ENCODE measurements around the gene HACD2.

Gene HACD2, protein sequence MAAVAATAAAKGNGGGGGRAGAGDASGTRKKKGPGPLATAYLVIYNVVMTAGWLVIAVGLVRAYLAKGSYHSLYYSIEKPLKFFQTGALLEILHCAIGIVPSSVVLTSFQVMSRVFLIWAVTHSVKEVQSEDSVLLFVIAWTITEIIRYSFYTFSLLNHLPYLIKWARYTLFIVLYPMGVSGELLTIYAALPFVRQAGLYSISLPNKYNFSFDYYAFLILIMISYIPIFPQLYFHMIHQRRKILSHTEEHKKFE

GRCh38 chr3:123584988-123585937 lies at the start of gene HACD2:
TSS of gene HACD2 (minus strand) at chr3:123585053. CDS start at chr3:123585027, 26 bp downstream.
- DNase-seq (ENCODE audit: low read depth in 2 of 3, low spot score in 1 of 3): peak; percentile 91 to 96 (median 93)

GRCh38 chr3:123634149-123635051 lies 49.5 kb upstream of the HACD2 start:
- DNase-seq (ENCODE audit: low read depth in 2 of 3, low spot score in 1 of 3): no peak

DNA sequence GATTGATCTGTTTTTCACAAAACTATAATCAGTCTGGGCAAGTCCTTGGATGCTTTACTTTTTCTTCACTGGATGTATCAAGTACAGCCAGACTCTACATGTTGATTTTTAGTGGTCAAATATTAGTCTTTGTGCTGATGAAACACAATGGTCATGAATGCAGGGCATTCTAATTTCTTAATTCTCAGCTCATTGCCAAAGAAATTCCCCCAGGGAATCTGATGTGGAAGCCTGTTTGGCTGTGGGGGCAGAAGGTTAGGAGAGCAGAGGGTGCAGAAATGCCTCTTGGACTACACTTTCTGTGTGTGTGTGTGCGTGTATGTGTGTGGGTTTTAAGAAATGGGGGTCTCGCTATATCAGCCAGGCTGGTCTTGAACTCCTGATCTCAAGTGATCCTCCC lies 48.7 kb upstream of the HACD2 start:
- DNase-seq (ENCODE audit: low read depth in 2 of 3, low spot score in 1 of 3): no peak

DNA sequence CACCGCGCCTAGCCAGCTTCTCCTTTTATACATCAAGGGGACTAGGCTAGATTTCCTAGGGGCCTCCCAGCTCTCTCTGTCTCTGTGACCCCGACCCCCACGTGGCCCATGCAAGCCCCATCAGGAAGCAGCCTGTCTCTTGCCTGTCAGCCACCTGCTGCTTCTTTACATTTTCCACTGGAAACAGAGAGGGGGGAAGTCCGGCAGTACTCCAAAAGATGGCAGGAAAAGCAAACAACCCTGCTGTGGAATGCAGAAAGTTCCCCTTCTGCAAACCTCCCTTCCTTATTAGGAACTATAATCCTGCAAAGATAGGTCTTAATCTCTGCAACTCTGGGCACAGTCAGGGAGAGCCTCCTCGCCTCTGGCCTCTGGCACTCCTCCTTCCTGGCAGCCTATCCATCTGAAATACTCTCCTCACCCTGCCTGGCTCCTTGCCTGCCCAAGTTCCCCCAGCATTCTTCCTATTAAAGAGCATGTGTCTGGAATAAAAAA lies 47.4 kb upstream of the HACD2 start:
- DNase-seq (ENCODE audit: low read depth in 2 of 3, low spot score in 1 of 3): no peak

- no peak for DNase-seq (ENCODE audit: low read depth in 2 of 3, low spot score in 1 of 3)
These were observed 44.8 kb upstream of the HACD2 start for GRCh38 chr3:123629747-123630047.

GRCh38 chr3:123628996-123629746 lies 44.3 kb upstream of the HACD2 start:
- no peak for DNase-seq (ENCODE audit: low read depth in 2 of 3, low spot score in 1 of 3)

- no peak for DNase-seq (ENCODE audit: low read depth in 2 of 3, low spot score in 1 of 3)
These were observed 43.1 kb upstream of the HACD2 start for GRCh38 chr3:123627673-123628670.

- DNase-seq (ENCODE audit: low read depth in 2 of 3, low spot score in 1 of 3): no peak
These were observed 42.0 kb upstream of the HACD2 start for GRCh38 chr3:123626881-123627280.

DNA sequence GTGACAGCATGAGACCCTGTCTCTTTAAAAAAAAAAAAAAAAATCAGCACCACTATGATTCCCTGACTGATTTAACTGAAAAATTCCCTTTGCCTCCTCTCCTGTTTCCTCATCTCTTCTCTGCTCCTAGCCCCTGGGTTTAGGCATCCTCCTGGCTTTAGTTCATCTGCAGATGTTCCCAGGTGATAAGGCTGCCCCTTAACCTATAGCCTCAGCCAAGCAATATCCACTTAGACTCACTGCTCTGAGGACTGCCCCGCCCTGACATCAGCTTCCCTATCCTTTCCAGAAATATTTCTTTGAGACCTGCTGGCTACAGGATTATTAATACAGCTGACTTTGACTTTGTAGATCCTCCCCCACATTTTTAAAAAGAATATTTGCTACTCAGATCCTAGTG lies 39.4 kb upstream of the HACD2 start:
- no peak for DNase-seq (ENCODE audit: low read depth in 2 of 3, low spot score in 1 of 3)

- DNase-seq (ENCODE audit: low read depth in 2 of 3, low spot score in 1 of 3): no peak
These were observed 38.6 kb upstream of the HACD2 start for GRCh38 chr3:123623346-123623880.

- no peak for DNase-seq (ENCODE audit: low read depth in 2 of 3, low spot score in 1 of 3)
These were observed 37.9 kb upstream of the HACD2 start for GRCh38 chr3:123622766-123623165.

DNA sequence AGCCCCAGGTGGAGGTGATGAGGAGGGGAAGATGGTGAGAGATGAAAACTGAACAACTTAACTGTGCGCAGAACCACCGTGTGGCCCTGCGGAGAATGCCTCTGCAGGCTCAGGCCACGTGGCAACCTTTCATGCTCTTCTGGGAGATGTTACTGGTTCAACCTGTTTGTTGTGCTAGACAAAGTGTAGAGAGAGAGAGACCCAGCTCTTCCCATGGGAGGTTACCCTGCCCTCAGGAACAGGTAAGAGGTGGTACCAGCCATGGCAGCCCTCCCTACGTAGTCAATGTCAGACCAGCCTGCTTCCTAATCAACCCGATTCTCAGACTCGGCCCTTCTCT lies 37.0 kb upstream of the HACD2 start:
- DNase-seq (ENCODE audit: low read depth in 2 of 3, low spot score in 1 of 3): no peak

- DNase-seq (ENCODE audit: low read depth in 2 of 3, low spot score in 1 of 3): no peak
These were observed 36.5 kb upstream of the HACD2 start for GRCh38 chr3:123621186-123621849.

DNA sequence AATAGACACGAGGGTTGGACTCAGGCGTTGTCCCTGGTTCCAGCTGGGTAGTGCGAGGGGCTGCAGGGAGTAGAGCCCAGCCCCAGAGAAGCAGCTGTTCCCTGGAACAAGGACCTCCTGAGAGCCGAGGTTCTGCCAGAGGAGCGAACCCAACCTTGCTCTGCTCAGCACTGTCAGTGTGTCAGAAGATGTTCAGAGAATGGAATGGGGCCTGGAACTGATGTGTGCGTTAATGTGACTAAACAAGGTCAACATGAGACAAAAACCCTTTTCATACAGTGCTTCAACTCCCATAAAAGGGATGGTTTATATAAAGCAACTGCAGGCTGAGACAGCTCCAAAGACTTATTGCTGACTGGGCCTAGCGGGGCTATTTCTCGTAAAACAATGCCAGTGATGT lies 35.5 kb upstream of the HACD2 start:
- no peak for DNase-seq (ENCODE audit: low read depth in 2 of 3, low spot score in 1 of 3)

GRCh38 chr3:123618768-123619484 lies 34.1 kb upstream of the HACD2 start:
- no peak for DNase-seq (ENCODE audit: low read depth in 2 of 3, low spot score in 1 of 3)

DNA sequence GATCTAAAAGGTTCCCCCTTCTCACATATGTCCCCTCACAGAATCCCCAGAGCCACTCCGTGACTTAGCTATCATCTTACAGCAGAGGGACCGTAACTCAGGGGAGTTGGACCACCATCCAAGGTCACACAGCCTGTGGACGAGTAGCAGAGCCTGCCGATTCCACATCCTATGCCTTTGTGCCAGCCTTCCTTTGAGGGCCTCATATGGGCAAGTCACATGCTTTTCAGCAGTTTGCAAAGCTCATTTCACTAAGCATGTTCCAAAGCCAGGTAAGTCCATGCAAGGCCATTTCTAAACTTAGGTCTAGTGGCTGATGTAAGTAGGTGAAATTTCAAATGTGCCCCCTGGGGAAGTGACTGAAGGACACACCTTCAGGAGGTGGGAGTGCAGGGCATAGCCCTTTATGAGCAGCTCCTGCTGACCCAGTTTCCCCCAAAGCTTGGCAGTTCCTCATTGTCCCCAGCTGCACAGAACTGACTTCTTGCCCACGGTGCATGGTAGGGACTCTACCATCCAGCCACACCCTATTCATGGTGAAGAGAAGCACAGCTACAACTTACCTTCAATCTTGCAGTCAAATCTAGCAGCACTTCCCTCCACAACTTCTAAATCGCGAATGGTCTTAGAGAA lies 33.3 kb upstream of the HACD2 start:
- DNase-seq (ENCODE audit: low read depth in 2 of 3, low spot score in 1 of 3): no peak

- no peak for DNase-seq (ENCODE audit: low read depth in 2 of 3, low spot score in 1 of 3)
These were observed 31.7 kb upstream of the HACD2 start for GRCh38 chr3:123616593-123616992.

GRCh38 chr3:123613543-123613942 lies 28.7 kb upstream of the HACD2 start:
- no peak for DNase-seq (ENCODE audit: low read depth in 2 of 3, low spot score in 1 of 3)
